GM13976 (cell line): ENCODE measurements around the gene WASF3.

Source experiments
- DNase-seq: peaks from one replicate; pipeline ENCODE4 v3.0.0; 2012; ENCODE audit warnings: low spot score
- in situ Hi-C: fragments of 300-500 bp; cut with MboI; formaldehyde crosslinking; loops from one replicate; pipeline ENCODE4 v1.12.0; 2022; ENCODE audit warnings: low sequenced_read_pairs, mixed read lengths, inconsistent platforms; ENCODE audit not compliant: unreplicated experiment
- TF ChIP-seq, protein P1 (sequence below): IDR thresholded peaks from 2 replicates; pipeline ENCODE4 v1.5.1; 2012; ENCODE audit warnings: borderline replicate concordance, mild to moderate bottlenecking; ENCODE audit not compliant: insufficient read depth; ENCODE audit errors: extremely low read depth, missing control alignments, control extremely low read depth

WASF3 gene

DNA sequence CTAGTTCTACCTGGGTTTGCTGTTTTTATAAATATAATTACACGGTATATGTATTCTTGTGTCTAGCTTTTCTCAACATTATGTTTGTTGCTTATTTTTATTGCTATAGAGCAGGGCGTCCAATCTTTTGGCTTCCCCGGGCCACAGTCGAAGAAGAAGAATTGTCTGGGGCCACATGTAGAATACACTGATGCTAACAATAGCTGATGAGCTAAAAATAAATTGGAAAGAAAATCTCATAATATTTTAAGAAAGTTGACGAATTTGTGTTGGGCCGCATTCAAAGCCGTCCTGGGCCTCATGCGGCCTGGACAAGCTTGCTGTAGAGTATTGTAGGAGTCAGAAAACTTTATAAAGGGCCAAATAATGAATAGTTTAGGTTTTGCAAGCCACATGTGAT lies 169.2 kb downstream of the WASF3 start:
- in situ Hi-C loops = no loop called here
- DNase-seq = no peak
- TF ChIP-seq, protein P1, sequence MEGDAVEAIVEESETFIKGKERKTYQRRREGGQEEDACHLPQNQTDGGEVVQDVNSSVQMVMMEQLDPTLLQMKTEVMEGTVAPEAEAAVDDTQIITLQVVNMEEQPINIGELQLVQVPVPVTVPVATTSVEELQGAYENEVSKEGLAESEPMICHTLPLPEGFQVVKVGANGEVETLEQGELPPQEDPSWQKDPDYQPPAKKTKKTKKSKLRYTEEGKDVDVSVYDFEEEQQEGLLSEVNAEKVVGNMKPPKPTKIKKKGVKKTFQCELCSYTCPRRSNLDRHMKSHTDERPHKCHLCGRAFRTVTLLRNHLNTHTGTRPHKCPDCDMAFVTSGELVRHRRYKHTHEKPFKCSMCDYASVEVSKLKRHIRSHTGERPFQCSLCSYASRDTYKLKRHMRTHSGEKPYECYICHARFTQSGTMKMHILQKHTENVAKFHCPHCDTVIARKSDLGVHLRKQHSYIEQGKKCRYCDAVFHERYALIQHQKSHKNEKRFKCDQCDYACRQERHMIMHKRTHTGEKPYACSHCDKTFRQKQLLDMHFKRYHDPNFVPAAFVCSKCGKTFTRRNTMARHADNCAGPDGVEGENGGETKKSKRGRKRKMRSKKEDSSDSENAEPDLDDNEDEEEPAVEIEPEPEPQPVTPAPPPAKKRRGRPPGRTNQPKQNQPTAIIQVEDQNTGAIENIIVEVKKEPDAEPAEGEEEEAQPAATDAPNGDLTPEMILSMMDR = no peak

DNA sequence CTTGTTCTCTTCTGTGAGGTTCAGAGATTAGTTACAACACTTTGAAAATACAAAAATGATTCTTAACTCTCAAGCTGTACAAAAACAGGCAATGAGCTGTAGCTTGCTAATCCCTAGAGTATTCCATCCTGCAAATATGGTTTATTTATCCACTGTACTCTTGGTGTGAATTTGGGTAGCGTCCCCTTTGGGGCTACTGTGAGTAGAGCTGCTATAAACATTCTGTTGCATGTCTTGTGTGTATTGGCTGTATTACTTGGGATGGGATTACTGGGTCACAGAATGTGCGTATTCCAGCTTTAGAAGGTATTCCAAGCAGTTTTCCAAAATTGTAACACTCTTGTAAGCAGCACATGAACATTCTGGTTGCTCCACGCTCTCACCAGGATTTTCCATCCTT lies 169.6 kb downstream of the WASF3 start:
- TF ChIP-seq, protein P1 = no peak
- in situ Hi-C loops = no loop called here
- DNase-seq = no peak

DNA sequence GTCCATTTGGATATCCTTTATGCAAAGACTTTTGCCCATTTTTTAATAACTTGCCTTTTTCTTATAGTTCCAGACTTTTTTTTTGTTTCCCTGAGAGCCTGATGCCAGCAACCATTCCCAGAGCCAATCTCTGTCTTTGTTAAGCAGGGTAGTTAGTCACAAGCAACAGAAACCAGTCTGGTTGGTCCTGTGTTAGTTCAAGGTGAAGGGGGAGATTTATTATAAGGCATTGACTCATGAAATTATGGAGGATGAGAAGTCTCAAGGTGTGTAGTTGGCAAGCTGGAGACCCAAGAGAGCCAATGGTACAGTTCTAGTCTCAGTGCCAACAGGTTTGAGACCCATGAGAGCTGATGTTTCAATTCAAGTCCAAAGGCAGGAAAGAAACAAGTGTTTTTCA lies 170.2 kb downstream of the WASF3 start:
- in situ Hi-C loops = no loop called here
- TF ChIP-seq, protein P1 = no peak
- DNase-seq = no peak

DNA sequence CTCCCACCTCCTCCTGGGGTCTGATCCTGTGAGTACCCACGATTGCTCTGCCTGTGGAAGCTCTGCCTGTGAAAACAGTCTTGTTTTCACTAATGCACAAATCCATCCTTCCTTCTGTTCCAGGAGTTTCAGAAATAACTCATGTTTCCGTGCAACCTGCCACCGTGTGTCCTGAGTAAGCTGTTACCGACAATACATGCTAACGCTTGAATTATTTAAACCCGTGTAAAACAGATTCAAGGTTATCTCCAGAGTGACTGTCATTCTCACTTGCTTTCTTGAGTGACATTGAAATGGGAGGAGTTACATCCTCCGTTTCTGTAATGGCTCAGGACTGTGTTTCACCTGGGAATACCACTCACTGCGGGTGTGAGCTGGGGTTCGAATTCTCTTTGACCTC lies 178.2 kb downstream of the WASF3 start:
- DNase-seq = no peak
- TF ChIP-seq, protein P1 = no peak
- in situ Hi-C loops = no loop called here
